T follicular helper cell (primary cell): ENCODE measurements around the gene MFSD1.
"Not testable (repeated sequence)": the region's sequence is repeated elsewhere in the genome, so short reads cannot be mapped to it uniquely, and the experiment has no call there.

Experiments
- DNase-seq: peaks from one replicate; pipeline ENCODE4 v3.0.0-alpha.2; 2020; ENCODE audit warnings: low read depth

The MFSD1 gene

GRCh38 chr3:158775426-158776410, 26.1 kb upstream of the MFSD1 start:
- DNase-seq, result no peak

- no peak for DNase-seq
Measured at GRCh38 chr3:158776531-158776930, 25.3 kb upstream of the MFSD1 start.

GRCh38 chr3:158777161-158777873, 24.5 kb upstream of the MFSD1 start:
- DNase-seq, result no peak

GRCh38 chr3:158780766-158781165, 21.1 kb upstream of the MFSD1 start:
- no peak for DNase-seq

- DNase-seq, result no peak
Measured at GRCh38 chr3:158781191-158781590, 20.7 kb upstream of the MFSD1 start.

- no peak for DNase-seq
Measured at GRCh38 chr3:158781849-158782248, 20.0 kb upstream of the MFSD1 start.

GRCh38 chr3:158782283-158782989, 19.4 kb upstream of the MFSD1 start:
- no peak for DNase-seq

- no peak for DNase-seq
Measured at GRCh38 chr3:158783051-158783450, 18.8 kb upstream of the MFSD1 start.

GRCh38 chr3:158785972-158786371, 15.9 kb upstream of the MFSD1 start:
- no peak for DNase-seq

- no peak for DNase-seq
Measured at GRCh38 chr3:158788446-158788845, 13.4 kb upstream of the MFSD1 start.

GRCh38 chr3:158789592-158789991, 12.3 kb upstream of the MFSD1 start:
- no peak for DNase-seq

GRCh38 chr3:158790901-158791589, 10.8 kb upstream of the MFSD1 start:
- DNase-seq, result peak; percentile 7

- DNase-seq, result not testable (repeated sequence)
Measured at GRCh38 chr3:158791590-158791920, 10.3 kb upstream of the MFSD1 start.

GRCh38 chr3:158792709-158793108, 9.1 kb upstream of the MFSD1 start:
- DNase-seq, result no peak

- DNase-seq, result no peak
Measured at GRCh38 chr3:158794206-158794605, 7.6 kb upstream of the MFSD1 start.

- DNase-seq, result no peak
Measured at GRCh38 chr3:158794936-158795518, 6.8 kb upstream of the MFSD1 start.

GRCh38 chr3:158801201-158801600, 653 bp upstream of the MFSD1 start:
- no peak for DNase-seq

- peak; percentile 0 for DNase-seq
Measured at GRCh38 chr3:158802409-158803268, 785 bp downstream of the MFSD1 start.

GRCh38 chr3:158804441-158804840, 2.6 kb downstream of the MFSD1 start:
- no peak for DNase-seq

- no peak for DNase-seq
Measured at GRCh38 chr3:158808697-158809096, 6.8 kb downstream of the MFSD1 start.

GRCh38 chr3:158809642-158810041, 7.8 kb downstream of the MFSD1 start:
- DNase-seq, result no peak
